Upper lobe of left lung (tissue), 4 donors: Measurements from ENCODE around the gene KRTCAP2.

ENCODE experiments used
- CTCF ChIP-seq, 6 experiments: fragments of 450-650 bp in 4 of 6; fragments of 200-600 bp in 2 of 6; sonication (generic) in 2 of 6; IDR thresholded peaks; one replicate each; pipeline ENCODE4 v1.5.1; 2016 to 2019; ENCODE audit warnings: antibody characterized with exemption in 6 of 6
- EP300 ChIP-seq, 4 donors: sonication (generic); formaldehyde crosslinking; IDR thresholded peaks; one replicate each; pipeline ENCODE4 v1.5.1; 2017; ENCODE audit warnings: antibody characterized with exemption in 4 of 4, control low read depth in 2 of 4
- POLR2A ChIP-seq, 4 donors: fragments of 450-650 bp; IDR thresholded peaks; one replicate each; pipeline ENCODE4 v1.5.1; 2016 to 2017; ENCODE audit warnings: antibody characterized with exemption in 4 of 4, mild to moderate bottlenecking in 2 of 4
- POLR2AphosphoS5 ChIP-seq, 2 donors: sonication (generic); formaldehyde crosslinking; IDR thresholded peaks; one replicate each; pipeline ENCODE4 v1.5.1; 2017; ENCODE audit warnings: antibody characterized with exemption in 2 of 2

GRCh38 chr1:155197901-155198546 lies 24.9 kb upstream of the KRTCAP2 start:
- TF ChIP-seq CTCF (IDR thresholded peaks at IDR 0.05) (no peak), POLR2AphosphoS5 (IDR thresholded peaks at IDR 0.05) (no peak), POLR2A (IDR thresholded peaks at IDR 0.05) (no peak), EP300 (IDR thresholded peaks at IDR 0.05) (no peak)
